PC-9 (cell line): ENCODE data around the gene YTHDC1.

Experiments
- EZH2 ChIP-seq: fragments of 200-600 bp; sonication (generic); IDR thresholded peaks from 2 replicates; pipeline ENCODE4 v1.8.0; 2017; ENCODE audit warnings: antibody characterized with exemption, low read depth
- TF ChIP-seq, protein P1 (sequence below): fragments of 200-600 bp; sonication (generic); conservative IDR thresholded peaks from 2 replicates; pipeline ENCODE4 v1.6.1; 2017; ENCODE audit warnings: mixed run types, antibody characterized with exemption, mild to moderate bottlenecking, moderate library complexity

DNA sequence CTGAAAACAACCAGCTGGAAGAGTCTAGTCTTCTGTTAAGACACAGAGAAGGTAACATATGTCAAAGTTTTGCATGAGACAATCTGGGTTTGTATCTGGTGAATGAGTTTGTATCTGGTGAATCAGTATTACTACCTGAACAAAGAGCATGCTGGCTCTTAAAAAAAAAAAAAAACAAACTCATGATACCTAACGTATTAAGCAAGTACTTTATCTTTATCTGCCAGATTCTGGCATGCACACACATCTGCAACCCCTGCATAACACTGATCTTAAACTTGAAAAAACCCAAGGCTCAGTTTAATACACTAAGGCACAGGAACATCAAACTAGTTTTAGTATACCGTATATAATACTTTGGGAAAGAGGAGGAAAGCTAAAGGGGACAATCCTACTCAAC, 5.8 kb downstream of the YTHDC1 start:
- TF ChIP-seq EZH2: no peak
- TF ChIP-seq, protein P1, sequence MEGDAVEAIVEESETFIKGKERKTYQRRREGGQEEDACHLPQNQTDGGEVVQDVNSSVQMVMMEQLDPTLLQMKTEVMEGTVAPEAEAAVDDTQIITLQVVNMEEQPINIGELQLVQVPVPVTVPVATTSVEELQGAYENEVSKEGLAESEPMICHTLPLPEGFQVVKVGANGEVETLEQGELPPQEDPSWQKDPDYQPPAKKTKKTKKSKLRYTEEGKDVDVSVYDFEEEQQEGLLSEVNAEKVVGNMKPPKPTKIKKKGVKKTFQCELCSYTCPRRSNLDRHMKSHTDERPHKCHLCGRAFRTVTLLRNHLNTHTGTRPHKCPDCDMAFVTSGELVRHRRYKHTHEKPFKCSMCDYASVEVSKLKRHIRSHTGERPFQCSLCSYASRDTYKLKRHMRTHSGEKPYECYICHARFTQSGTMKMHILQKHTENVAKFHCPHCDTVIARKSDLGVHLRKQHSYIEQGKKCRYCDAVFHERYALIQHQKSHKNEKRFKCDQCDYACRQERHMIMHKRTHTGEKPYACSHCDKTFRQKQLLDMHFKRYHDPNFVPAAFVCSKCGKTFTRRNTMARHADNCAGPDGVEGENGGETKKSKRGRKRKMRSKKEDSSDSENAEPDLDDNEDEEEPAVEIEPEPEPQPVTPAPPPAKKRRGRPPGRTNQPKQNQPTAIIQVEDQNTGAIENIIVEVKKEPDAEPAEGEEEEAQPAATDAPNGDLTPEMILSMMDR: no peak
